ENCODE measurements around the gene CYP46A1. TPM values are rescaled to one million over a fixed set of nuclear protein-coding genes. Genes with fewer than 3 reads are reported as not detected.

CYP46A1 gene
- total and polyA plus RNA-seq, 8 donors: 1.0 to 5.2 (median 1.8) TPM

DNA sequence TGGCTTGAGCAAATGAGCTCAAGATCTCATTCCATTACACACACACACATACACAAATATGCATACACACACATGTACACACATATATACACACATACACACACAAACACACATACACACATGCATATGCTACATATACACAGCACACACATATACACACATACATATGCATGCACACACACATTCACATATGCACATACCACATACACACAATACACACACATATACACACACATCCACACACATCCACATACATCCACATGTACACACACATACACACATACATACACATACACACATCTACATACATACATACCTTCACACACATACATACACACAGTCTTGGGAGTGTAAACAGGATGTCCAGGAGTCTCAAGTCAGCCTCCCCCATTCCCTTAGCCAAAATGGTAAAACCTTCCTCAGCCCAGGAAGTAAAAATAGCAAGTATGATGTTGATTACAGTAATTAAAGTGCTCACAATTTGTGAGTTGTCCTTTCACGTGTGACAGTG, 26.4 kb upstream of the CYP46A1 start:
- no peak overlapping the region for H3K4me3 ChIP-seq
- H3K4me1 ChIP-seq: no peaks in the 10 kb centered on the region
- no peak overlapping the region for H3K27ac ChIP-seq
- intact Hi-C loops (cut with DNase I): no loop called here
- WGBS, 2 donors: 38 to 66% methylated on average over 1 of the region's 1 CpG
- peaks cover 0 to 9% (median 2%) of the 10 kb centered on the region in 4 donors for H3K27me3 ChIP-seq
- TF ChIP-seq, protein P1, sequence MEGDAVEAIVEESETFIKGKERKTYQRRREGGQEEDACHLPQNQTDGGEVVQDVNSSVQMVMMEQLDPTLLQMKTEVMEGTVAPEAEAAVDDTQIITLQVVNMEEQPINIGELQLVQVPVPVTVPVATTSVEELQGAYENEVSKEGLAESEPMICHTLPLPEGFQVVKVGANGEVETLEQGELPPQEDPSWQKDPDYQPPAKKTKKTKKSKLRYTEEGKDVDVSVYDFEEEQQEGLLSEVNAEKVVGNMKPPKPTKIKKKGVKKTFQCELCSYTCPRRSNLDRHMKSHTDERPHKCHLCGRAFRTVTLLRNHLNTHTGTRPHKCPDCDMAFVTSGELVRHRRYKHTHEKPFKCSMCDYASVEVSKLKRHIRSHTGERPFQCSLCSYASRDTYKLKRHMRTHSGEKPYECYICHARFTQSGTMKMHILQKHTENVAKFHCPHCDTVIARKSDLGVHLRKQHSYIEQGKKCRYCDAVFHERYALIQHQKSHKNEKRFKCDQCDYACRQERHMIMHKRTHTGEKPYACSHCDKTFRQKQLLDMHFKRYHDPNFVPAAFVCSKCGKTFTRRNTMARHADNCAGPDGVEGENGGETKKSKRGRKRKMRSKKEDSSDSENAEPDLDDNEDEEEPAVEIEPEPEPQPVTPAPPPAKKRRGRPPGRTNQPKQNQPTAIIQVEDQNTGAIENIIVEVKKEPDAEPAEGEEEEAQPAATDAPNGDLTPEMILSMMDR (IDR thresholded peaks at IDR 0.05): no peak
- H3K9me3 ChIP-seq: no peaks in the 10 kb centered on the region
- H3K36me3 ChIP-seq: no peaks in the 10 kb centered on the region
- FAIRE-seq (no peak), DNase-seq (no peak), ATAC-seq (no peak)

GRCh38 chr14:99658218-99658845, 25.8 kb upstream of the CYP46A1 start:
- intact Hi-C loops (cut with DNase I): no loop called here
- ATAC-seq: no peak
- peaks cover 0 to 9% (median 2%) of the 10 kb centered on the region in 4 donors for H3K27me3 ChIP-seq
- WGBS, 2 donors: 52 to 63% methylated on average over 15 of the region's 15 CpGs
- no peaks in the 10 kb centered on the region for H3K4me1 ChIP-seq
- H3K36me3 ChIP-seq: no peaks in the 10 kb centered on the region
- H3K9me3 ChIP-seq: no peaks in the 10 kb centered on the region
- peak in 1 of 6 donors; percentile 5 for DNase-seq
- FAIRE-seq: no peak
- no peak overlapping the region for H3K27ac ChIP-seq
- no peak overlapping the region for H3K4me3 ChIP-seq
- TF ChIP-seq, protein P1 (IDR thresholded peaks at IDR 0.05): no peak

GRCh38 chr14:99659333-99659741, 24.8 kb upstream of the CYP46A1 start:
- FAIRE-seq (no peak), ATAC-seq (peak in 2 of 4 donors; percentile 51 to 57), DNase-seq (peak in 1 of 6 donors; percentile 60)
- no peaks in the 10 kb centered on the region for H3K9me3 ChIP-seq
- TF ChIP-seq, protein P1 (IDR thresholded peaks at IDR 0.05): no peak
- H3K4me3 ChIP-seq: no peak overlapping the region
- no peak overlapping the region for H3K27ac ChIP-seq
- no peaks in the 10 kb centered on the region for H3K4me1 ChIP-seq
- no peaks in the 10 kb centered on the region for H3K36me3 ChIP-seq
- intact Hi-C loops (cut with DNase I): no loop called here
- WGBS, 2 donors: 11 to 13% methylated on average over 43 to 58 of the region's 58 CpGs
- peaks cover 0 to 9% (median 2%) of the 10 kb centered on the region in 4 donors for H3K27me3 ChIP-seq

DNA sequence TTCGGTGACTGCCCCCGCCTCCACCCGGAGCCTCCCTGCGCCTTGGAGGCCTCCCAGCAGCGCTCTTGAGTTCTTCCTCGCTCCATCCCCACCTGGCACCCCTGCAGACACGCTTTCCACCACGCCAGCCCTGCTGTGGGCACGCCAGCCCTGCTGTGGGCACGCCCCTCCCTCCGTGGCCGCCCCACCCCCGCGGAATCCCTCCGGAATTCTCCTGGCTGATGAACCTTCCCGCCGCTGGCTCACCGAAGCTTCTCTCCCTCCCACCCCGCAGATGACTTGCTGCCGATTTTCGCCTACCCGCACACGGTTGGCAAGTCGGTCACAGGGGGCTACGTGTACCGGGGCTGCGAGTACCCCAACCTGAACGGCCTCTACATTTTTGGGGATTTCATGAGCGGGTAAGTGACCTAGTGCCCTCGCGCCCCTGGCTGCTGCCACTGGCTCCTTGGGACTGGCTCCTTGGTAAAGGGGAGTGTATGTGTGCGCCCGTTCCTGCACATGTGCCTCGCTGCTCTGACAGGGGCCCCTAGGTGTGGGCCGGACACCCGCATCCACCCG, 24.0 kb upstream of the CYP46A1 start:
- no peak overlapping the region for H3K4me3 ChIP-seq

More for the DNA sequence above, 24.0 kb upstream of the CYP46A1 start:
- Histone ChIP-seq H3K27ac (no peak overlapping the region), H3K9me3 (no peaks in the 10 kb centered on the region), H3K36me3 (no peaks in the 10 kb centered on the region), H3K4me1 (no peaks in the 10 kb centered on the region), H3K27me3 (peaks cover 0 to 9% (median 2%) of the 10 kb centered on the region in 4 donors)
- intact Hi-C loops (cut with DNase I): no loop called here
- WGBS, 2 donors: 33 to 37% methylated on average over 35 to 37 of the region's 37 CpGs
- DNase-seq (peak in 1 of 6 donors; percentile 57), ATAC-seq (no peak), FAIRE-seq (no peak)
- TF ChIP-seq, protein P1 (IDR thresholded peaks at IDR 0.05): no peak
